K562 treated with DMSO at 1 percent for 4 hours (cell line): ENCODE results near the gene WNT2B. TPM values are rescaled to one million over a fixed set of nuclear protein-coding genes. Genes with fewer than 3 reads are reported as not detected.

Experiments used
- total RNA-seq: library from RNA; unstranded; fragments of 300-600 nt; gene quantifications from 2 replicates; pipeline ENCODE4 v1.2.3, GENCODE V29; 2022; ENCODE audit not compliant: insufficient read depth

Gene WNT2B
- total RNA-seq: 0.53 and 0.68 TPM in 2 replicates

DNA sequence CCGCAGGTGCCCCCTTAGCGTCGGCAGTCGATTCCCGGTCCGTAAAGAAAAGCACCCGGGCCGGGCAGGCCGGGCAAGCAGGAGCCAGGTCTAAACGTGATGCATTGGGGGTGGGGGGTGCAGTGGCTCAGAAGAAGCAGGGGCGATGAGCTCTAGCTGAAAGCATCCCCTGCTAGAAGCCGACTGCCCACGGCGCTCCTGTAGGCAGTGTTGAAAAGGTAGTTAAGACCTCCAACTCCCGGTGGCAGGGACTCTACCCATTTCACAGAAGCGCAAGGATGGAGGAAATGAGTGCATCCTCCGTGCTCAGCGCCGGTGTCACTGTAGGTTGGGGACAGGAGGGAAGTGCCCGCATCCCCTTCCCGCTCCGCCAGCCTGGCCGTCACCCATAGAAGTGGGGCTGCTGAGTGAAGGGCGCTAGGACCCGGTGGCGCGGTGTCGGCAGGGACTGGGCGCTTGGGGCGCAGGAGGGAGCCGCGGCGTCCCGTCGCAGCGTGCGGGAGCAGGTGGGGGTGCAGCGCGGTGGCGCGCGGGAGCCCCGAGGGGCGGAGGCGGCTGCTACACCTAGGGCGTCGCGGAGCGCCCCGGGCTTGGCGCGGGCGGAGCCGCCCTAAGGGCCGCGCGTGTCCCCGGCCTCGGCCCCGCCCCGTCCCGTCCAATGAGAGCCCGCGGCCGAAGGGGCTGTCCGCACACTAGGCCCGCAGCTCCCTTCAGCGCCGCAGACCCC, at the start of gene WNT2B:
Gene WNT2B, plus strand, starts transcription at position 688 of the 727 bp plus-strand sequence. CDS start 298 bp downstream, outside the sequence.

Other genes starting within 250 kb of the WNT2B start
- gene CTTNBP2NL, start 112.8 kb upstream of the WNT2B start, total RNA-seq: 0.51 and 0.63 TPM in 2 replicates
- gene ST7L, start 110.2 kb downstream of the WNT2B start, total RNA-seq: 13.7 and 14.2 TPM in 2 replicates
- gene CAPZA1, start 110.9 kb downstream of the WNT2B start, total RNA-seq: 125 and 131 TPM in 2 replicates
- gene MOV10, start 165.7 kb downstream of the WNT2B start, total RNA-seq: 99.5 and 107 TPM in 2 replicates
- gene RHOC, start 198.2 kb downstream of the WNT2B start, total RNA-seq: 201 and 224 TPM in 2 replicates
- 0.68 and 0.96 TPM in 2 replicates for gene PPM1J, start 206.4 kb downstream of the WNT2B start, total RNA-seq